HG03108 (cell line): ENCODE results near the gene MED15.
A peak's percentile ranks its signal among the peaks of the same experiment; 100 is the strongest.
"Not testable (repeated sequence)": the region's sequence is repeated elsewhere in the genome, so short reads cannot be mapped to it uniquely, and the experiment has no call there.

ENCODE experiments used
- ATAC-seq: cut with Tn5 transposase; IDR thresholded peaks from one replicate; pipeline ENCODE4 v1.9.1; 2021; ENCODE audit warnings: moderate library complexity; ENCODE audit not compliant: unreplicated experiment

MED15 gene

GRCh38 chr22:20619045-20619892 lies 111.9 kb downstream of the MED15 start:
- ATAC-seq: no peak

GRCh38 chr22:20619893-20620194 lies 112.4 kb downstream of the MED15 start:
- ATAC-seq: not testable (repeated sequence)

GRCh38 chr22:20621162-20621561 lies 113.8 kb downstream of the MED15 start:
- no peak for ATAC-seq

GRCh38 chr22:20622650-20623339 lies 115.4 kb downstream of the MED15 start:
- ATAC-seq: no peak

- peak; percentile 74 for ATAC-seq
These were observed 116.8 kb downstream of the MED15 start for GRCh38 chr22:20624161-20624616.

GRCh38 chr22:20625270-20625669 lies 117.9 kb downstream of the MED15 start:
- no peak for ATAC-seq

GRCh38 chr22:20626811-20627210 lies 119.4 kb downstream of the MED15 start:
- ATAC-seq: no peak

- ATAC-seq: no peak
These were observed 120.0 kb downstream of the MED15 start for GRCh38 chr22:20627432-20627831.

GRCh38 chr22:20628081-20628939 lies 120.9 kb downstream of the MED15 start:
- ATAC-seq: no peak

GRCh38 chr22:20629401-20629800 lies 122.0 kb downstream of the MED15 start:
- no peak for ATAC-seq

GRCh38 chr22:20630873-20631617 lies 123.6 kb downstream of the MED15 start:
- ATAC-seq: no peak

- ATAC-seq: no peak
These were observed 124.7 kb downstream of the MED15 start for GRCh38 chr22:20632082-20632481.

GRCh38 chr22:20632518-20632917 lies 125.1 kb downstream of the MED15 start:
- ATAC-seq: no peak

- ATAC-seq: no peak
These were observed 127.3 kb downstream of the MED15 start for GRCh38 chr22:20634560-20635226.

GRCh38 chr22:20635227-20635591 lies 127.8 kb downstream of the MED15 start:
- ATAC-seq: no peak

GRCh38 chr22:20636075-20636812 lies 128.8 kb downstream of the MED15 start:
- no peak for ATAC-seq

GRCh38 chr22:20636945-20637344 lies 129.5 kb downstream of the MED15 start:
- no peak for ATAC-seq
